Measurements from ENCODE around the gene FAM234B.

The FAM234B gene

GRCh38 chr12:12999271-12999958 is 44.8 kb upstream of the FAM234B start:
- peak; percentile 10 for TF ChIP-seq CTCF (IDR thresholded peaks at IDR 0.05; ENCODE audit: control insufficient read depth, insufficient read depth, low read depth, low read length, missing control alignments)
- peak overlapping the region; percentile 73 for H3K4me3 ChIP-seq (ENCODE audit: control insufficient read depth, low read depth, low read length)
- DNase-seq (ENCODE audit: low read depth), result no peak

- TF ChIP-seq CTCF (IDR thresholded peaks at IDR 0.05; ENCODE audit: control insufficient read depth, insufficient read depth, low read depth, low read length, missing control alignments), result no peak
- peak; percentile 44 for DNase-seq (ENCODE audit: low read depth)
- peak within 1 kb of the TSS; percentile 73 for H3K4me3 ChIP-seq (ENCODE audit: control insufficient read depth, low read depth, low read length)
Measured at GRCh38 chr12:12999959-13000615, 44.1 kb upstream of the FAM234B start, which contains the start of gene HEBP1. HEBP1 (minus strand) TSS chr12:13000265; CDS start chr12:13000114, 151 bp downstream.

- peak overlapping the region; percentile 55 for H3K4me3 ChIP-seq (ENCODE audit: control insufficient read depth, low read depth, low read length)
- no peak for DNase-seq (ENCODE audit: low read depth)
- no peak for TF ChIP-seq CTCF (IDR thresholded peaks at IDR 0.05; ENCODE audit: control insufficient read depth, insufficient read depth, low read depth, low read length, missing control alignments)
Measured at GRCh38 chr12:13000616-13000924, 43.6 kb upstream of the FAM234B start.

- no peak for DNase-seq (ENCODE audit: low read depth)
- H3K4me3 ChIP-seq (ENCODE audit: control insufficient read depth, low read depth, low read length), result peak overlapping the region; percentile 55
- peak; percentile 51 for TF ChIP-seq CTCF (IDR thresholded peaks at IDR 0.05; ENCODE audit: control insufficient read depth, insufficient read depth, low read depth, low read length, missing control alignments)
Measured at GRCh38 chr12:13000925-13001774, 43.0 kb upstream of the FAM234B start.

GRCh38 chr12:13001775-13002040 is 42.5 kb upstream of the FAM234B start:
- DNase-seq (ENCODE audit: low read depth), result no peak
- no peak for TF ChIP-seq CTCF (IDR thresholded peaks at IDR 0.05; ENCODE audit: control insufficient read depth, insufficient read depth, low read depth, low read length, missing control alignments)
- peak overlapping the region; percentile 55 for H3K4me3 ChIP-seq (ENCODE audit: control insufficient read depth, low read depth, low read length)

GRCh38 chr12:13002301-13003097 is 41.7 kb upstream of the FAM234B start:
- no peak for TF ChIP-seq CTCF (IDR thresholded peaks at IDR 0.05; ENCODE audit: control insufficient read depth, insufficient read depth, low read depth, low read length, missing control alignments)
- DNase-seq (ENCODE audit: low read depth), result no peak
- H3K4me3 ChIP-seq (ENCODE audit: control insufficient read depth, low read depth, low read length), result no peak overlapping the region
